H1 (cell line): ENCODE data around the gene ERC1. TPM values are rescaled to one million over a fixed set of nuclear protein-coding genes. Genes with fewer than 3 reads are reported as not detected.

ENCODE experiments used
- CTCF ChIA-PET: fragments of 300-600 bp; sonication (Branson Sonifier 250); formaldehyde crosslinking; loops from one replicate; lab custom pipeline; 2021; ENCODE audit not compliant: partially characterized antibody; lab: Charles Lee
- POLR2A ChIA-PET: fragments of 300-600 bp; sonication (Branson Sonifier 250); formaldehyde crosslinking; loops from one replicate; lab custom pipeline; 2021; ENCODE audit warnings: inconsistent platforms; ENCODE audit not compliant: partially characterized antibody; lab: Charles Lee
- DNase-seq, 2 experiments: peaks; one replicate each; pipeline versions ENCODE4 v3.0.0 to v3.0.0-alpha.2; 2010 to 2022; ENCODE audit warnings: low spot score in 2 of 2, low read depth in 1 of 2, mixed read lengths in 1 of 2
- FAIRE-seq: peaks from 2 replicates; lab custom pipeline; 2011; peaks lifted over from hg19 to GRCh38; lab: Jason Lieb, UNC
- H2AFZ ChIP-seq: 2 replicates; pipeline ENCODE4 v1.8.1; 2012; ENCODE audit warnings: low read length, inconsistent platforms
- H2AK5ac ChIP-seq: 2 replicates; pipeline ENCODE4 v1.6.1; 2013; ENCODE audit warnings: low read depth, low read length
- H2BK120ac ChIP-seq: replicated peaks from 2 replicates; pipeline ENCODE3; 2013; ENCODE audit warnings: low read depth, low read length, inconsistent platforms
- H2BK12ac ChIP-seq: 2 replicates; pipeline ENCODE4 v1.6.1; 2013; ENCODE audit warnings: low read depth, low read length
- H2BK15ac ChIP-seq: 2 replicates; pipeline ENCODE4 v1.6.1; 2013; ENCODE audit warnings: low read length
- H2BK20ac ChIP-seq: 2 replicates; pipeline ENCODE4 v1.6.1; 2013; ENCODE audit warnings: low read length
- H2BK5ac ChIP-seq: 2 replicates; pipeline ENCODE4 v1.6.1; 2013; ENCODE audit warnings: low read depth, low read length
- H3K14ac ChIP-seq: 2 replicates; pipeline ENCODE4 v1.6.1; 2013; ENCODE audit warnings: inconsistent platforms; ENCODE audit not compliant: insufficient read length
- H3K18ac ChIP-seq: 2 replicates; pipeline ENCODE4 v1.6.1; 2013; ENCODE audit warnings: low read length; ENCODE audit errors: extremely low read depth
- H3K23ac ChIP-seq: 2 replicates; pipeline ENCODE4 v1.6.1; 2013; ENCODE audit warnings: inconsistent platforms; ENCODE audit not compliant: insufficient read length
- H3K23me2 ChIP-seq: 2 replicates; pipeline ENCODE4 v1.6.1; 2013; ENCODE audit warnings: low read depth, low read length
- H3K27ac ChIP-seq: 2 replicates; pipeline ENCODE4 v1.6.1; 2011; ENCODE audit warnings: low read depth, low read length, inconsistent platforms
- H3K27me3 ChIP-seq, 4 experiments: replicated peaks in 1 of 4; 1 replicate in 1 of 4; 2 replicates in 3 of 4; pipeline versions ENCODE4 v1.6.1 to v1.8.1; 2011 to 2013; ENCODE audit warnings: low read length in 3 of 4, mild to moderate bottlenecking in 3 of 4, inconsistent platforms in 2 of 4, mixed read lengths in 2 of 4, moderate library complexity in 1 of 4; ENCODE audit not compliant: control insufficient read depth in 3 of 4, insufficient read depth in 3 of 4; ENCODE audit errors: extremely low read depth in 1 of 4
- H3K36me3 ChIP-seq, 4 experiments: 2 replicates each; pipeline versions ENCODE4 v1.6.1 to v1.8.1; 2011 to 2013; ENCODE audit warnings: mild to moderate bottlenecking in 4 of 4, low read length in 3 of 4, moderate library complexity in 2 of 4, control low read depth in 1 of 4, inconsistent platforms in 1 of 4; ENCODE audit not compliant: insufficient read depth in 4 of 4, control insufficient read depth in 2 of 4
- H3K4ac ChIP-seq: replicated peaks from 2 replicates; pipeline ENCODE3; 2013; ENCODE audit warnings: low read length, low read depth, mixed read lengths, inconsistent platforms; ENCODE audit not compliant: insufficient read length
- H3K4me1 ChIP-seq, 4 experiments: replicated peaks in 1 of 4; 1 replicate in 1 of 4; 2 replicates in 3 of 4; pipeline versions ENCODE4 v1.6.1 to v1.8.1; 2011 to 2013; ENCODE audit warnings: low read length in 3 of 4, inconsistent platforms in 2 of 4, mixed read lengths in 1 of 4; ENCODE audit not compliant: insufficient read depth in 4 of 4, control insufficient read depth in 3 of 4
- H3K4me2 ChIP-seq, 2 experiments: 2 replicates each; pipeline versions ENCODE4 v1.6.1 to v1.8.1; 2011 to 2013; ENCODE audit warnings: low read depth in 2 of 2, low read length in 2 of 2, control low read depth in 1 of 2, inconsistent platforms in 1 of 2, mild to moderate bottlenecking in 1 of 2; ENCODE audit not compliant: insufficient read depth in 1 of 2
- H3K4me3 ChIP-seq, 4 experiments: fragments of 200-600, 300-600 bp in 1 of 4; sonication (generic), shearing (Covaris generic), sonication (Bioruptor Twin) in 1 of 4; 2 replicates each; pipeline versions ENCODE4 v1.5.1 to v1.8.1; 2011 to 2016; ENCODE audit warnings: low read length in 4 of 4, low read depth in 3 of 4, control low read depth in 2 of 4, inconsistent platforms in 2 of 4, mild to moderate bottlenecking in 2 of 4, mixed read lengths in 1 of 4, moderate library complexity in 1 of 4; ENCODE audit not compliant: insufficient read depth in 2 of 4; ENCODE audit errors: extremely low read depth in 1 of 4
- H3K56ac ChIP-seq: replicated peaks from 2 replicates; pipeline ENCODE3; 2013; ENCODE audit warnings: low read depth, mild to moderate bottlenecking, mixed read lengths, low read length, inconsistent platforms; ENCODE audit not compliant: insufficient read length
- H3K79me1 ChIP-seq: 2 replicates; pipeline ENCODE4 v1.6.1; 2013; ENCODE audit warnings: low read depth, low read length, control low read depth
- H3K79me2 ChIP-seq, 2 experiments: 2 replicates each; pipeline versions ENCODE4 v1.6.1 to v1.8.1; 2012 to 2013; ENCODE audit warnings: low read length in 2 of 2, mild to moderate bottlenecking in 2 of 2, inconsistent platforms in 1 of 2; ENCODE audit not compliant: insufficient read depth in 2 of 2, control insufficient read depth in 1 of 2
- H3K9ac ChIP-seq, 4 experiments: replicated peaks in 1 of 4; 1 replicate in 1 of 4; 2 replicates in 3 of 4; pipeline versions ENCODE4 v1.6.1 to v1.8.1; 2011 to 2013; ENCODE audit warnings: low read depth in 3 of 4, low read length in 3 of 4, control low read depth in 2 of 4, mild to moderate bottlenecking in 2 of 4, moderate library complexity in 2 of 4, inconsistent platforms in 1 of 4; ENCODE audit errors: extremely low read depth in 1 of 4
- H3K9me3 ChIP-seq, 2 experiments: 2 replicates each; pipeline versions ENCODE4 v1.6.1 to v1.8.1; 2012 to 2013; ENCODE audit warnings: mild to moderate bottlenecking in 2 of 2, moderate library complexity in 2 of 2, control low read depth in 1 of 2, inconsistent platforms in 1 of 2, low read depth in 1 of 2, low read length in 1 of 2, mixed read lengths in 1 of 2; ENCODE audit not compliant: insufficient read depth in 2 of 2
- H4K20me1 ChIP-seq, 2 experiments: replicated peaks in 1 of 2; 2 replicates each; pipeline versions ENCODE3 to v1.8.1; 2011 to 2013; ENCODE audit warnings: inconsistent platforms in 2 of 2, low read length in 2 of 2, mild to moderate bottlenecking in 1 of 2; ENCODE audit not compliant: insufficient read depth in 2 of 2, control insufficient read depth in 1 of 2
- H4K5ac ChIP-seq: 2 replicates; pipeline ENCODE4 v1.6.1; 2013; ENCODE audit warnings: low read length, low read depth, mixed read lengths, inconsistent platforms; ENCODE audit not compliant: insufficient read length
- H4K8ac ChIP-seq: 2 replicates; pipeline ENCODE4 v1.8.0; 2013; ENCODE audit warnings: mild to moderate bottlenecking, moderate library complexity, low read length, inconsistent platforms; ENCODE audit not compliant: insufficient read depth; ENCODE audit errors: extremely low read depth
- H4K91ac ChIP-seq: replicated peaks from 2 replicates; pipeline ENCODE3; 2013; ENCODE audit warnings: low read length, mixed read lengths, inconsistent platforms; ENCODE audit not compliant: insufficient read length
- RBBP5 ChIP-seq: IDR thresholded peaks from 2 replicates; pipeline ENCODE4 v1.7.1; 2012; ENCODE audit warnings: low read depth, mild to moderate bottlenecking, inconsistent platforms, low read length, moderate library complexity, borderline replicate concordance
- WGBS, 2 experiments: shearing (Covaris generic) in 1 of 2; methylation state at CpG; one replicate each; pipeline versions ENCODE4 v1.1.6 to v1.1.7; 2013 to 2015; ENCODE audit warnings: low lambda C conversion rate in 2 of 2, mixed read lengths in 2 of 2, inconsistent platforms in 1 of 2, low coverage in 1 of 2, missing lambda C conversion rate in 1 of 2; ENCODE audit not compliant: insufficient replicate concordance in 2 of 2, insufficient coverage in 1 of 2, insufficient read length in 1 of 2; ENCODE audit errors: extremely low coverage in 1 of 2, missing lambda C conversion rate in 1 of 2; 5-methylcytosine and 5-hydroxymethylcytosine counted together
- polyA plus RNA-seq, 7 experiments: library from polyadenylated mRNA; depleted of rRNA in 3 of 7; stranded (reverse) in 5 of 7; unstranded in 2 of 7; fragments of >200 nt in 5 of 7; fragments of 200-250 nt in 2 of 7; gene quantifications; 1 replicate in 5 of 7; 2 replicates in 1 of 7; 4 replicates in 1 of 7; pipeline versions ENCODE4 v1.2.1 to v1.2.3, GENCODE V29; 2011 to 2013; ENCODE audit warnings: missing spikeins in 2 of 7, mixed read lengths in 2 of 7
- total RNA-seq: library from RNA; stranded (reverse); fragmentation: NEBNext Ultra II Directional; extraction: Animal tissue kit (Norgen Biotek cat#: 25700); gene quantifications from 2 replicates; pipeline ENCODE4 v1.2.1, GENCODE V29; 2021

The ERC1 gene
- total and polyA plus RNA-seq, 2 of the 8 experiments (the other 6 are each of a cell fraction or from before 2014, with no cell fraction given): 7.8 to 45.7 TPM

DNA sequence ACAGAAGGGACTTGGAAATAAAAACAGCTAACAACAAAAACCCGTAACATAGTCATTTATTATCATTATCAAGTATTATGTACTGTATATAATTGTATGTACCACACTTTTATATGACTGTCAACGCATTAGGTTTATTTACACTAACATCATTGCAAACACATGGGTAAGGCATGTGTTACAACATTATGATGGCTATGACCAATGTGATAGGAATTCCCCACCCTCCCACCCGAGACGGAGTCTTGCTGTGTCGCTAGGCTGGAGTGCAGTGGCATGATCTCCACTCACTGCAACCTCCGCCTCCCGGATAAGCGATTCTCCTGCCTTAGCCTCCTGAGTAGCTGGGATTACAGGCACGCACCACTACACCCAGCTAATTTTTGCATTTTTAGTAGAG is 82.6 kb downstream of the ERC1 start:
- Histone ChIP-seq H3K79me2 (peaks cover 0 to 11% of the 10 kb centered on the region in 2 experiments; a peak in 2 of 4 replicates), H3K23ac (no peak overlapping the region), H3K14ac (no peak overlapping the region), H3K18ac (no peak overlapping the region), H4K5ac (no peak overlapping the region), H3K36me3 (no peaks in the 10 kb centered on the region), H3K4me3 (no peak overlapping the region), H3K9me3 (no peaks in the 10 kb centered on the region), H3K4me1 (no peaks in the 10 kb centered on the region), H4K8ac (no peak overlapping the region), H2BK12ac (no peak overlapping the region), H4K20me1 (no peaks in the 10 kb centered on the region), H3K79me1 (no peaks in the 10 kb centered on the region), H3K56ac (no peak overlapping the region), H2BK20ac (no peak overlapping the region), H4K91ac (no peak overlapping the region), H2BK5ac (no peak overlapping the region), H2AFZ (no peak overlapping the region), H3K27ac (no peak overlapping the region), H3K4ac (no peak overlapping the region), H2AK5ac (no peak overlapping the region), H3K9ac (no peak overlapping the region)
- CTCF ChIA-PET: interaction anchor here (2.0 kb wide), 1 partner anchor 19 kb away, joined by 5 read pairs; no protein-coding TSS in a partner anchor
- DNase-seq: no peak
- POLR2A ChIA-PET: interaction anchor here (1.5 kb wide), 1 partner anchor 75 kb away, joined by 3 read pairs; no protein-coding TSS in a partner anchor
- no peak for TF ChIP-seq RBBP5
- TF ChIP-seq, all 59 proteins: peak for 0
- no peaks in the 10 kb centered on the region for H3K27me3 ChIP-seq
- no peak overlapping the region for H2BK120ac ChIP-seq
- H3K4me2 ChIP-seq: no peak overlapping the region
- no peak overlapping the region for H2BK15ac ChIP-seq
- no peaks in the 10 kb centered on the region for H3K23me2 ChIP-seq
- FAIRE-seq: no peak
- WGBS, 2 experiments: 96% methylated on average over 8 of the region's 9 CpGs; no CpG with 5 or more reads in 1 of the 2 experiments
